HG02759 (cell line): Measurements from ENCODE around the gene NARS2.
"Not testable (repeated sequence)": the region's sequence is repeated elsewhere in the genome, so short reads cannot be mapped to it uniquely, and the experiment has no call there.

Source experiments
- ATAC-seq: cut with Tn5 transposase; IDR thresholded peaks from one replicate; pipeline ENCODE4 v1.9.1; 2021; ENCODE audit warnings: mild to moderate bottlenecking, moderate library complexity; ENCODE audit not compliant: unreplicated experiment

Gene NARS2

GRCh38 chr11:78576549-78577097 is 2.0 kb upstream of the NARS2 start:
- ATAC-seq: no peak

GRCh38 chr11:78575478-78575877 is 814 bp upstream of the NARS2 start:
- no peak for ATAC-seq

- ATAC-seq: no peak
These were observed 983 bp downstream of the NARS2 start for GRCh38 chr11:78573681-78574080.

- ATAC-seq: no peak
These were observed 1.4 kb downstream of the NARS2 start for GRCh38 chr11:78573271-78573670.

GRCh38 chr11:78572394-78572793 is 2.3 kb downstream of the NARS2 start:
- no peak for ATAC-seq

GRCh38 chr11:78570031-78570430 is 4.6 kb downstream of the NARS2 start:
- no peak for ATAC-seq

- ATAC-seq: no peak
These were observed 7.5 kb downstream of the NARS2 start for GRCh38 chr11:78567209-78567608.

GRCh38 chr11:78564490-78565467 is 9.9 kb downstream of the NARS2 start:
- ATAC-seq: no peak

GRCh38 chr11:78564037-78564436 is 10.6 kb downstream of the NARS2 start:
- not testable (repeated sequence) for ATAC-seq

GRCh38 chr11:78563090-78563489 is 11.6 kb downstream of the NARS2 start:
- ATAC-seq: not testable (repeated sequence)

GRCh38 chr11:78562398-78562797 is 12.3 kb downstream of the NARS2 start:
- ATAC-seq: no peak

- ATAC-seq: no peak
These were observed 13.7 kb downstream of the NARS2 start for GRCh38 chr11:78560826-78561484.

GRCh38 chr11:78560153-78560552 is 14.5 kb downstream of the NARS2 start:
- ATAC-seq: peak; percentile 78

GRCh38 chr11:78557236-78557635 is 17.4 kb downstream of the NARS2 start:
- ATAC-seq: no peak

GRCh38 chr11:78555592-78555991 is 19.1 kb downstream of the NARS2 start:
- ATAC-seq: no peak

GRCh38 chr11:78552881-78553280 is 21.8 kb downstream of the NARS2 start:
- no peak for ATAC-seq

GRCh38 chr11:78552139-78552538 is 22.5 kb downstream of the NARS2 start:
- not testable (repeated sequence) for ATAC-seq

- no peak for ATAC-seq
These were observed 23.6 kb downstream of the NARS2 start for GRCh38 chr11:78551066-78551465.

- no peak for ATAC-seq
These were observed 24.8 kb downstream of the NARS2 start for GRCh38 chr11:78549624-78550409.

- ATAC-seq: no peak
These were observed 25.6 kb downstream of the NARS2 start for GRCh38 chr11:78548911-78549590.
